ENCODE results near the gene MXD1.

DNA sequence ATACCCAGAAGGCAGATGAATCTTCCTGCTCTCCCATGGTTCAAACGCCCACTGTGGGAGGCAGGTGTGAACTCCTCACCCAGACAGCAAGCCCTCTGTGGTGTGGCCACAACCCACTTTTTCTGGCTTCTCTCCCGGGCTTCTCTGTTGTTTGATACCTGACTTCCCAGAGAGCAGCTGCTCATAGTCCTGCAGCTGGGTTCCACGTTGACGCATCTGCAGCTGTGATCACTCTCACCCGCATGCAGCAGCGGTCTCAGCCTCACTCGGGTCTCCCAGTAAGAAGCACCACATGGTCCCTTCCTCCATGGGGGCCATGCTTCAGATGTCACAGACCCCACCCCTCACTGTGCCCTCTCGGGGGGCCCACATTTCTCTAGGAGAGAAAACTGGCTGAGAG lies 43.1 kb downstream of the MXD1 start:
- TF ChIP-seq, protein P1, sequence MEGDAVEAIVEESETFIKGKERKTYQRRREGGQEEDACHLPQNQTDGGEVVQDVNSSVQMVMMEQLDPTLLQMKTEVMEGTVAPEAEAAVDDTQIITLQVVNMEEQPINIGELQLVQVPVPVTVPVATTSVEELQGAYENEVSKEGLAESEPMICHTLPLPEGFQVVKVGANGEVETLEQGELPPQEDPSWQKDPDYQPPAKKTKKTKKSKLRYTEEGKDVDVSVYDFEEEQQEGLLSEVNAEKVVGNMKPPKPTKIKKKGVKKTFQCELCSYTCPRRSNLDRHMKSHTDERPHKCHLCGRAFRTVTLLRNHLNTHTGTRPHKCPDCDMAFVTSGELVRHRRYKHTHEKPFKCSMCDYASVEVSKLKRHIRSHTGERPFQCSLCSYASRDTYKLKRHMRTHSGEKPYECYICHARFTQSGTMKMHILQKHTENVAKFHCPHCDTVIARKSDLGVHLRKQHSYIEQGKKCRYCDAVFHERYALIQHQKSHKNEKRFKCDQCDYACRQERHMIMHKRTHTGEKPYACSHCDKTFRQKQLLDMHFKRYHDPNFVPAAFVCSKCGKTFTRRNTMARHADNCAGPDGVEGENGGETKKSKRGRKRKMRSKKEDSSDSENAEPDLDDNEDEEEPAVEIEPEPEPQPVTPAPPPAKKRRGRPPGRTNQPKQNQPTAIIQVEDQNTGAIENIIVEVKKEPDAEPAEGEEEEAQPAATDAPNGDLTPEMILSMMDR (IDR thresholded peaks at IDR 0.05) = no peak
- no peak for TF ChIP-seq POLR2A (IDR thresholded peaks at IDR 0.05)
